OCI-LY7 (cell line): ENCODE data around the gene RBM5. TPM values are rescaled to one million over a fixed set of nuclear protein-coding genes. Genes with fewer than 3 reads are reported as not detected.

Source experiments
- BruUV-seq: library from RNA; stranded (reverse); fragments of 400-500 nt; replicated peaks from 2 replicates; lab custom pipeline; 2021; lab: Mats Ljungman, UMichigan
- CTCF ChIA-PET: fragments of 300-600 bp; sonication (Branson Sonifier 250); formaldehyde crosslinking; loops from one replicate; lab custom pipeline; 2022; ENCODE audit warnings: antibody characterized with exemption; ENCODE audit not compliant: unreplicated experiment; lab: Charles Lee
- POLR2A ChIA-PET: fragments of 300-600 bp; sonication (Branson Sonifier 250); formaldehyde crosslinking; loops from one replicate; lab custom pipeline; 2022; ENCODE audit warnings: antibody characterized with exemption; lab: Charles Lee
- DNase-seq: peaks from one replicate; pipeline ENCODE4 v3.0.0-alpha.2; 2015; ENCODE audit warnings: low spot score
- H2AFZ ChIP-seq: fragments of 200-600 bp; sonication (generic), shearing (Covaris generic); 2 replicates; pipeline ENCODE4 v1.6.1; 2014; ENCODE audit warnings: mild to moderate bottlenecking, antibody characterized with exemption, low read length, moderate library complexity
- H3K27ac ChIP-seq: fragments of 200-600 bp; sonication (generic); 2 replicates; pipeline ENCODE4 v1.5.1; 2014; ENCODE audit warnings: mixed run types, low read depth, mild to moderate bottlenecking, moderate library complexity, low read length, inconsistent platforms; ENCODE audit not compliant: poor library complexity, severe bottlenecking
- H3K36me3 ChIP-seq: fragments of 200-600 bp; sonication (generic); 2 replicates; pipeline ENCODE4 v1.6.1; 2014; ENCODE audit warnings: mild to moderate bottlenecking, antibody characterized with exemption, low read length, moderate library complexity, mixed read lengths; ENCODE audit not compliant: insufficient read depth
- H3K4me1 ChIP-seq: fragments of 200-600 bp; sonication (generic); 2 replicates; pipeline ENCODE4 v1.5.1; 2014; ENCODE audit warnings: mild to moderate bottlenecking, low read length; ENCODE audit not compliant: insufficient read depth, poor library complexity, severe bottlenecking
- H3K4me2 ChIP-seq: fragments of 200-600 bp; sonication (generic); 2 replicates; pipeline ENCODE4 v1.6.1; 2014; ENCODE audit warnings: mild to moderate bottlenecking, low read length
- H3K4me3 ChIP-seq: fragments of 200-600 bp; sonication (generic); 2 replicates; pipeline ENCODE4 v1.5.1; 2014; ENCODE audit warnings: mild to moderate bottlenecking, low read depth, low read length; ENCODE audit not compliant: poor library complexity, severe bottlenecking
- H3K79me2 ChIP-seq: fragments of 200-600 bp; sonication (generic); 2 replicates; pipeline ENCODE4 v1.6.1; 2016; ENCODE audit warnings: low read depth, mild to moderate bottlenecking, low read length, moderate library complexity, mixed read lengths; ENCODE audit not compliant: insufficient read depth
- H3K9me2 ChIP-seq: fragments of 200-600 bp; sonication (generic); 2 replicates; pipeline ENCODE4 v1.6.1; 2016; ENCODE audit warnings: mild to moderate bottlenecking, low read length, mixed read lengths; ENCODE audit not compliant: insufficient read depth
- H3K9me3 ChIP-seq: fragments of 200-600 bp; sonication (generic); 2 replicates; pipeline ENCODE4 v1.6.1; 2014; ENCODE audit warnings: mild to moderate bottlenecking, mixed run types, low read length, mixed read lengths
- H4K20me1 ChIP-seq: fragments of 200-600 bp; sonication (generic); 2 replicates; pipeline ENCODE4 v1.6.1; 2014; ENCODE audit warnings: mild to moderate bottlenecking, antibody characterized with exemption, low read length, moderate library complexity, mixed read lengths; ENCODE audit not compliant: insufficient read depth
- CTCF ChIP-seq: fragments of 200-600 bp; sonication (generic); conservative IDR thresholded peaks from 2 replicates; pipeline ENCODE4 v1.5.1; 2014; ENCODE audit warnings: mild to moderate bottlenecking, antibody characterized with exemption, low read length, moderate library complexity, mixed read lengths
- EZH2phosphoT487 ChIP-seq: fragments of 200-600 bp; sonication (generic); IDR thresholded peaks from 2 replicates; pipeline ENCODE4 v1.6.1; 2018; ENCODE audit warnings: low read depth, borderline replicate concordance, mild to moderate bottlenecking, mixed run types, antibody characterized with exemption, low read length, moderate library complexity, mixed read lengths
- intact Hi-C: fragments of 100-400 bp; cut with micrococcal nuclease; formaldehyde crosslinking; loops from one replicate; pipeline ENCODE4 v1.10.0; 2022; ENCODE audit not compliant: unreplicated experiment
- total RNA-seq, 2 experiments: library from RNA; depleted of rRNA in 1 of 2; stranded (reverse); fragments of >200 nt in 1 of 2; shearing (Covaris generic) in 1 of 2; gene quantifications; 2 replicates each; pipeline ENCODE4 v1.2.3, GENCODE V29; 2014 to 2022

Gene RBM5
- total RNA-seq, 2 experiments from 2014 or later = 139 to 197 TPM

GRCh38 chr3:50166620-50167019 is 77.9 kb downstream of the RBM5 start:
- Histone ChIP-seq H3K36me3 (no peaks in the 10 kb centered on the region), H3K4me1 (no peaks in the 10 kb centered on the region), H2AFZ (no peak overlapping the region), H3K27ac (no peak overlapping the region), H3K4me3 (no peak overlapping the region), H4K20me1 (no peaks in the 10 kb centered on the region), H3K9me3 (no peaks in the 10 kb centered on the region), H3K4me2 (no peak overlapping the region), H3K79me2 (no peaks in the 10 kb centered on the region), H3K9me2 (no peaks in the 10 kb centered on the region)
- intact Hi-C loops = no loop called here
- POLR2A ChIA-PET = no interaction called here
- no peak for DNase-seq
- CTCF ChIA-PET = no interaction called here
- no TSS peak for BruUV-seq
- TF ChIP-seq EZH2phosphoT487 = no peak
- no peak for TF ChIP-seq CTCF

GRCh38 chr3:50167069-50167840 is 78.5 kb downstream of the RBM5 start:
- H3K4me3 ChIP-seq = no peak overlapping the region
- H3K4me2 ChIP-seq = no peak overlapping the region
- no peaks in the 10 kb centered on the region for H3K9me3 ChIP-seq
- no peaks in the 10 kb centered on the region for H3K4me1 ChIP-seq
- POLR2A ChIA-PET = interaction anchor here (0.6 kb wide), 1 partner anchor 13 kb away, joined by 3 read pairs; no protein-coding TSS in a partner anchor
- no peaks in the 10 kb centered on the region for H3K36me3 ChIP-seq
- H3K27ac ChIP-seq = no peak overlapping the region
- no peak for DNase-seq
- H3K79me2 ChIP-seq = no peaks in the 10 kb centered on the region
- intact Hi-C loops = no loop called here
- CTCF ChIA-PET = no interaction called here
- H2AFZ ChIP-seq = no peak overlapping the region
- TF ChIP-seq CTCF (no peak), EZH2phosphoT487 (no peak)
- BruUV-seq = no TSS peak
- no peaks in the 10 kb centered on the region for H4K20me1 ChIP-seq
- no peaks in the 10 kb centered on the region for H3K9me2 ChIP-seq

- Histone ChIP-seq H3K9me2 (no peaks in the 10 kb centered on the region), H3K4me2 (no peak overlapping the region), H3K4me1 (no peaks in the 10 kb centered on the region), H3K36me3 (no peaks in the 10 kb centered on the region), H3K79me2 (no peaks in the 10 kb centered on the region), H3K27ac (no peak overlapping the region), H3K4me3 (no peak overlapping the region), H4K20me1 (no peaks in the 10 kb centered on the region), H2AFZ (no peak overlapping the region), H3K9me3 (no peaks in the 10 kb centered on the region)
- no TSS peak for BruUV-seq
- intact Hi-C loops = no loop called here
- DNase-seq = no peak
- CTCF ChIA-PET = no interaction called here
- POLR2A ChIA-PET = interaction anchor here (0.6 kb wide), 1 partner anchor 12 kb away, joined by 3 read pairs; no protein-coding TSS in a partner anchor
- no peak for TF ChIP-seq CTCF
- TF ChIP-seq EZH2phosphoT487 = no peak
Measured at GRCh38 chr3:50167841-50168209, 79.1 kb downstream of the RBM5 start.
